ENCODE data around the gene IGFL1. TPM values are rescaled to one million over a fixed set of nuclear protein-coding genes. Genes with fewer than 3 reads are reported as not detected.
"Not testable (repeated sequence)": the region's sequence is repeated elsewhere in the genome, so short reads cannot be mapped to it uniquely, and the experiment has no call there.

The IGFL1 gene
- total RNA-seq, 1 experiment from 2014 or later = not detected

- DNase-seq (ENCODE audit: low read depth) = peak; percentile 78
Measured at GRCh38 chr19:46265217-46265828, 35.8 kb downstream of the IGFL1 start.

DNA sequence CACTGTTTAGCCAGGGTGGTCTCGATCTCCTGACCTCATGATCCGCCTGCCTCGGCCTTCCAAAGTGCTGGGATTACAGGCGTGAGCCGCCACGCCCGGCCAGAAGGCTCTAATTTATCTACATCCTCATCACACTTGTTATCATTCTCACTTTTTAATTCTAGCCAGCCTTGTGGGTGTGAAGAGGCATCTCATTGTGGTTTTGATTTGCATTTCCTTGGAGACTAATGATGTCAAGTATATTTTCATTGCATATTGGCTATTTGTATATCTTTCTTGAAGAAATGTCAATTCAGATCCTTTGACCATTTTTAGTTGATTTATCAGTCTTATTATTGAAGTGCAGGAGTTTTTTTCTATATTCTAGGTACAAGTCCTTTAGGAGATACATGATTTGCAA is 39.6 kb downstream of the IGFL1 start:
- DNase-seq (ENCODE audit: low read depth) = no peak

GRCh38 chr19:46270521-46271256 is 41.1 kb downstream of the IGFL1 start:
- DNase-seq (ENCODE audit: low read depth) = no peak

- peak; percentile 46 for DNase-seq (ENCODE audit: low read depth)
Measured at GRCh38 chr19:46271481-46272197, 42.1 kb downstream of the IGFL1 start.

GRCh38 chr19:46273931-46274330 is 44.4 kb downstream of the IGFL1 start:
- not testable (repeated sequence) for DNase-seq (ENCODE audit: low read depth)

- no peak for DNase-seq (ENCODE audit: low read depth)
Measured at GRCh38 chr19:46279177-46279576, 49.6 kb downstream of the IGFL1 start.

Other genes starting within 250 kb of the IGFL1 start
- 9.4 and 13.2 TPM in 2 replicates for gene CCDC61, start 234.3 kb upstream of the IGFL1 start, total RNA-seq (2014; rRNA removed)
- not detected in 2 replicates for gene PGLYRP1, start 206.7 kb upstream of the IGFL1 start, total RNA-seq (2014; rRNA removed)
- gene IGFL4, start 188.7 kb upstream of the IGFL1 start, total RNA-seq (2014; rRNA removed) = not detected in 2 replicates
- 0.40 TPM in 1 of 2 replicates, not detected in the other for gene IGFL3, start 105.1 kb upstream of the IGFL1 start, total RNA-seq (2014; rRNA removed)
- not detected in 2 replicates for gene IGFL2, start 81.5 kb upstream of the IGFL1 start, total RNA-seq (2014; rRNA removed)
- gene HIF3A, start 67.3 kb downstream of the IGFL1 start, total RNA-seq (2014; rRNA removed) = not detected in 2 replicates
- 89.7 and 97.8 TPM in 2 replicates for gene PPP5C, start 117.3 kb downstream of the IGFL1 start, total RNA-seq (2014; rRNA removed)
- gene CCDC8, start 183.8 kb downstream of the IGFL1 start, total RNA-seq (2014; rRNA removed) = 17.5 and 18.5 TPM in 2 replicates
- 0.17 TPM in 1 of 2 replicates, not detected in the other for gene PNMA8C, start 199.2 kb downstream of the IGFL1 start, total RNA-seq (2014; rRNA removed)
- gene PNMA8A, start 241.8 kb downstream of the IGFL1 start, total RNA-seq (2014; rRNA removed) = 74.8 and 80.1 TPM in 2 replicates